ENCODE data around the gene DNM3. TPM values are rescaled to one million over a fixed set of nuclear protein-coding genes. Genes with fewer than 3 reads are reported as not detected.

The DNM3 gene
- polyA plus RNA-seq, 4 donors, result 4.3 to 5.7 (median 5.0) TPM

DNA sequence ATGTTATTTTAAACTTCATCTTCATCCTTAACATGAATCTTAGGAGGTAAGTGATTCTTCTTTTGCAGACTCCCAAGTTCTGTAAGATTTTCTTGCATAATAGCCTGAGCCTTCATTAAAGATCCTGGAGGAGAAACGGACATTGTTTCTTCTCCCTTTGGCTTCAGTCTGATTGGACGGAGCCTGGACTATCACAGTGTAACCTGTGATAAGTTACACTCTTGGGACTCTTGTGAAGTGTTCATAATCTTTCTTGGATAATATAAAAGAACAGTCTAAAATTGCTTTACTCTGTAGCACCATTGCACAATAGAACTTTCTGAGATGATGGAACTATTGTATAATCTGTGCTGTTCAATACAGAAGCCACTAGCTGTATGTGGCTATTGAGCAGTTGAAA, 244.8 kb downstream of the DNM3 start:
- DNase-seq (ENCODE audit: low read depth in 4 of 4, low spot score in 3 of 4), result no peak

DNA sequence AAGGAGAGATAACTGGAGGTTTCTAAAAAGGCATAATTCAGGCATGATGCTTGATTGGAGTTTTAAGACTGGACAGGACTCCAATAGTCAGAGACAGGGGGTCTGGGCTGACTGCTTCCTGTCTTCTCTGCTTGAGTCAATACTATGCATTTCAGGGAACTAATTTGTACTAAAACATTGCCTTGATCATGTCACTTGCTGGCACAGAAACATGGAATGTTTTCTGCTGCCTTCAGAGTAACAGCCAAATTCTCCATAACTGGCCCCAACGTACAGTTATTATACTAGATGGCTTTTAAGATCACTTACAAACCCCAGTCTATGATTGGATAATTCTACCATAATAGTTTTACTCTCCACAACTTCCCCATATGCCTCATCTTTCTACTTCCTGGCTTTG, 247.0 kb downstream of the DNM3 start:
- DNase-seq (ENCODE audit: low read depth in 4 of 4, low spot score in 3 of 4), result no peak

DNA sequence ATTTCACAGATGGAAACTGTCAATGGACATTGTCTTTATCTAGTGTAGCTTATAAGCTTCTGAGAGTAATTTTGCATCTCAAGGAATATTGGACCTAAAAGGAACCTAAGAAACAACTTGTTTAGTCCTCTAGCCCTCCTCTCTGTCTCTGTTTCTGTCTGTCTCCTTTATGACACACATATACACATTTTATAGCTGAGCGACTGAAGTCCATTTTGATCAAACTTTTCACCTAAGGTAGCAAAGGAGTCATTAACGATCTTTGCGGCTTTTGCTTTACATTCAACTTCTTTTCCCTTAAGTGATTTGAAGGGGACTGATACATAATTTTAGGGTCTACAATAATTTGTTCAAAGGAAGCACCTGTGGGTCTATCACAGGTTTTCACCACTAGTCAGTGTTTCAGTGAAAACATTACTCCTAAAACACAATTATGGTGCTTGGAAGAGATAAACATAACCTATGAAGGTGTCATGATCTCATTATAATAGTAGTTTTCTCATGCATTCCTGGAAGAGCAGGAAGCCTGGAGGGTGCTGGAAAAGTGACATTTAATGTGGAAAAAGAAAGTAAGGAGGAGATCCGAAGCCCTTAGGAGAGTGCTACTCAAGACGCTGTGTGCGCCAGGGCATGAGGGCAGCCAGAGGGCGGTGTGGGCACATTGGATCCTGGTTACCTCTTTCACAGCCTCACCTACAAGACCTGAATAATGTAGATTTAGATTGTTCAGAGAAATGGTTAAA, 248.6 kb downstream of the DNM3 start:
- no peak for DNase-seq (ENCODE audit: low read depth in 4 of 4, low spot score in 3 of 4)

DNA sequence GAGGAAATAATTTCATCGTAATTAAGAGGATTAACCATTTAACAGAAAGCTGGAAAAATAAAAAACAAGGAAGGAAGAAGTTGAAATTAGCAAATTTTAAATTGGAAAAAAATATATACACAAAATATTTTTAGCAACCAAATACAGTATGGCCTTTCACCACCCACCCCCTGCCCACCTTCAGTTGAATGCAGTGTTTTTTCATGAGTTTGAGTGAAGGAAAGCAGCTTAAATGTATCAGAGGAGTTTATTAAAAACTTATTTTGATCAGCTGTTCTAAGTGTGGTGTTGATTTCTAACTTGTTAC, 249.2 kb downstream of the DNM3 start:
- no peak for DNase-seq (ENCODE audit: low read depth in 4 of 4, low spot score in 3 of 4)

DNA sequence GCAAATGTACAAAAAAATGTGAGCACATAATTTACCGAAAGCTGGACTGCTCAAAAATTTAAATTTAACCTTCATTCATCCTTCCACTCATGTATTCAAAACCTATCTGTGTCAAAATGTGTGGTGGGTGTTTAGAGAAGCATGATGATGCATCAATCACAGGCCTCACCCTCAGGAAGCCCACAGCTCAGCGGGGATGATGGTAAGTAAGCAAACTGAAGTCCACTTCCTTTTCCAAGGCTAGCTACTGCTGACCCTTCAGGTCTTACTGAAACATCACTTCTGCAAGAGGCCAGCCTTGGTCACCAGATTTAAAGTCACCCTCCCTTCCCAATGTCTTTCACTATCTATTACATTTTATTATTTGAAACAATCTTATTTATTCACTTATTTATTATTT, 254.5 kb downstream of the DNM3 start:
- DNase-seq (ENCODE audit: low read depth in 4 of 4, low spot score in 3 of 4), result no peak

DNA sequence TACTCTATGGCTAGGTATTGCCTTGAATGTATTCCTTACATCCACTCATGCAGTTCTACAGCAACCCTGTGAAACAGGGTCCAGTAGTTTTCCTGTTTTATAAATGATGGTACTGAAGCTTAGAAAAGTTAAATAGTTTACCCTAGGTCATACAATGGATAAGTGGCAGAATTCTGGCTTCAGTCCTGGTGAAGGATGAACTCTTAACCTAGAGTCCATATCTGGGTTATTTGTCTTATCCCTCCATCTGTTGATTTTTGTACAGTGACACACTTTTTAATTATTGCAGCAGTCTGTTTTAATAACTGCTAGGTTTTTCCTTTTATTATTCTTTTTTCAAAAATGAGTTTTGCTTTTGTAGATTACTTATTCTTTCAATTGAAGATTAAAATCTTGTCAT, 263.9 kb downstream of the DNM3 start:
- DNase-seq (ENCODE audit: low read depth in 4 of 4, low spot score in 3 of 4), result no peak

DNA sequence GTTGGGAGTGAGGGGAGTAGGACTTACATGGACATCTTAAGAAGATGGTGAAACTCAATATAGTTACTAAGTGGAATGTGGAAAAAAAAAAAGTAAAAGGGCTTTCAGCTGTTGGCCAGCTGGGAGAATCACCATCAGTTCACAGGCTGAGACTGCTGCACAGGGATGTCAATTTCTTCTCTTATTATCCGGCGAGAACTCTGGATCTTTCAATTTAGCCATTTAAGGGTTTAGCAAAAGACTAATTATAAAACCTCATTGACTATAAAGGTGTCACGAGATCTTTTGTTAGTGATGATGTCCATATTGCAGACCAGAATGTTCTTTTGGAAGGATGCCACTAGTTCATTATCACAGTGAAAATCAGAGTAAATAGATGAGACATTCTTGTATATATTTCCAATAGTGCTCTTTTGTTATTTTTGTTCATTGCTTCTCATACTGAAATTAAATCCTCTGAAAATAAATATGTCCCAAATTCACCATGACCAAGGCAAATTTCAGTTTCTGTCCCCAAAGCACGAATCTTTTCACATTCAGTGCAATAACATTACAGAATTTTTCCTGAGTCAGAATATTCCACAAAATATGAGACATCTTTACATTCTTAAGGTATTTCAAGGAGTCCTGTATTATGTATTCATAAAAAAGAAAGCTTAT, 266.1 kb downstream of the DNM3 start:
- DNase-seq (ENCODE audit: low read depth in 4 of 4, low spot score in 3 of 4), result no peak

DNA sequence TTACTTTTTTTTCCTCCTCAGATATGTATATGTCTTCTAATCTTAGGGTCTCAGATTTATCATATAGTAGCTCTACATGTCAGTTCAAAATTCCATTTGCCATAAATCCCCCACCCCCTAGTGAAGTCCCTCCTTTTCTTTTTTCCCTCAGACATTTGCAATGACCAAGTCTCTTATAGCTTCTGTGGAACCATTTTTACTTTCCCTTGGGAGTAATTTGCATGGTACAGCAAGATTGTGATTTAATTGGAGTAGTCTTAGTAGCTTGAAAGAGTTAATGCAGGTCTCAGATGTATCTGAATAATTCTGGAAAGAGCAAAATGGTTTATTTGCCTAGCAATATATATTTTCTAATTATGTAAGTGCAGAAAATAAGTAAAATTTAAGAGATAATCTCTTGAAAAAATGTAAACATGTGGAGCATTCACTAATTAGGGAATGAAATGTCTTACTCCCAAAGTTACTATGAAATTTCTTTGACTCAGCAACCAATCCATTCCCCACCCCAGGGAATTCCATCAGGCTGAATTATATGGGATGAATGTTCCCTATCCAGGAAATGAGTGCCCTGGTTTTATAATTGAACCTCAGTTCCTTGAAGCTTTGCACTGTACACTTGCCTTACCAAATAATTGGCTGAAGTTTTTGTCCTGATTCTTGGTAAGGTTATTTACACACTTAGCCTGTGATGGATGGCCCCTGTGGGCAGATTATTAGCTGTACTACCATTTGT, 267.0 kb downstream of the DNM3 start:
- no peak for DNase-seq (ENCODE audit: low read depth in 4 of 4, low spot score in 3 of 4)

DNA sequence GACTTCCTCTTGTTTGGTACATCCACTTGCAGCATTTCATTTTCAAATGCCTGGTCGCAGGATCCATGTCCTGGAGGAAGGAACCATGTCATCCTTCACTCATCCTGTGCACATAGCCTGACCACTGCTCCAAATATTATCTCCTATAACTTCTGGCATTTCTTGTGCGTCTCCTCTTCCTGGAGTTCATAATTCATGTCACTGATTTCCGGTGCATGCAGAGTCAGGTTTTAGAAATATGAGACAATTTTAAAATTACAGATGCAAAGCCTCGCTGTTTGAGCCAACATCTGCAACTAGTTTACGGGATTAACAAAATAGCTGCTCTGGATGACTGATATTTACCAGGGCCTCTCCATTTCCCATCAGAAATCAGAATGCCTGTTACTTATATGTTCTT, 268.1 kb downstream of the DNM3 start:
- DNase-seq (ENCODE audit: low read depth in 4 of 4, low spot score in 3 of 4), result no peak

DNA sequence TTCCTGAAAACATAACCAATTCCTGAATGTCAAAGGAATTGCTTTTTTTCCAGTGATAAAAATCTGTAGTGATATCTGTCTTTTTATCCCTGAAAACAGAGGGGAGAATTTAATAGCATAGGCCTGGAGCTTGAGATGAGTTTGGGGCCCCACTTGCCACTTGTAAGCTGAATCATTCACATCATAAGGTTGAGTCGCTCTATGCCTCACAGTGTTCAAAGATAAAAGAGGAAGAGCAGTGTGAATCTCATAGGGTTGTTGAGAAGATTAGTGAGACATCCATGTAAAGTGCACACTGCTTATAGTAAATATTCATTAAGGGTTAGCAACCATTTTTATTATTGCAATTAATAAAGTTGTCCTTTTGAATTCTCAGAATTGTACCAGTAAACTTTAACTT, 271.3 kb downstream of the DNM3 start:
- no peak for DNase-seq (ENCODE audit: low read depth in 4 of 4, low spot score in 3 of 4)

DNA sequence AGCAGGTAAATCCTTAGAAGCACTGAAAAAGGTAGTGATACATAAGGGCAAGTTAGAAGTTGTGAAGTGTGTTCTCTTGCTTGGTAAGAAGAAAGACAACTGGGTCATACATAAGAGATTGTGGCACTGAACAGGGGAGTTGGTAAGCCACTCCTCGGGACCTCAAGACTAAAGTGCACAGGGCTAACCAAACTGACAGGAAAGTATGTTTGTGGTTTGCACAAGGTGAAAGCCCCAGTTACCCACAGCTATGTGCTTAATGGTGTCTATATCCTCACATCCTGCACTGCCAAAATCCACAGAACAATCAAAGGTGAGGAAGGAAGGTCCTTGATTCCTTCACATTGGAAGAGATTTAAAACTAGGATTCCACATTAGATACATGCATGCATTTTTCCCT, 276.5 kb downstream of the DNM3 start:
- DNase-seq (ENCODE audit: low read depth in 4 of 4, low spot score in 3 of 4), result no peak

DNA sequence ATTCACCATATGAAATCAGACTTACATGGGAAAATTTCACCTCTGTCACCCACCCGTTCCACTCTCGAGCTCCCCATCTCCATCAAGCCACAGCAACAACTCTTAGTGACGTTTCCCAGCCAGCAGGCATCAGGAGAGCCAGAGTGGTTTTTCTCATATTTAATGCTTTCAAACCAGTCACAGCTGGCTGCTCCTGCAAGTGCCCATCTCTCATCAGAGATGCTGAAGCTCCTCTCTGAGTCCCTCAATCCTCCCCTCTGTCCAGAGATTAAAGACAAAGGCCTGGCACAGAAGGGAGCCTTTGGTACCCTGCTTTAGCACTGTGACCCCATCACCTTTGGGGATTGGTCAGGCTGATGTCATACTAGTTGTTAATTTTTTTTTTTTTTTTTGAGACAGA, 277.3 kb downstream of the DNM3 start:
- no peak for DNase-seq (ENCODE audit: low read depth in 4 of 4, low spot score in 3 of 4)

DNA sequence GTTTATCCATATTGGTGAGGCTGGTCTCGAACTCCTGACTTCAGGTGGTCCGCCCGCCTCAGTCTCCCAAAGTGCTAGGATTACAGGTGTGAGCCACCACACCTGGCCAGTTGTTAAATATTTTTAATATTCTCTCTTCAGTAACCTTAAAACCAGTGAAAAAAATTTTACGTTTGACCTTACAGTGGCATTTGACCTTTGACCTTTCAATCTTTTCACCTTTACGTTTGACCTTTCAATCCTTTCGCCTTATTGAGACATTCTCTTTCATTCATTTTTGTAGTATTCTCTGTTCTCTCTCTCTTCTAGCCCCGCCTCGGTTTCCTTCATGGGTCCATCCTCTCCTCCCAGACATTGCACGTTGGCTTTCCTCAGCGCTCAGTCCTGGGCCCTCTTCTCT, 277.9 kb downstream of the DNM3 start:
- no peak for DNase-seq (ENCODE audit: low read depth in 4 of 4, low spot score in 3 of 4)

DNA sequence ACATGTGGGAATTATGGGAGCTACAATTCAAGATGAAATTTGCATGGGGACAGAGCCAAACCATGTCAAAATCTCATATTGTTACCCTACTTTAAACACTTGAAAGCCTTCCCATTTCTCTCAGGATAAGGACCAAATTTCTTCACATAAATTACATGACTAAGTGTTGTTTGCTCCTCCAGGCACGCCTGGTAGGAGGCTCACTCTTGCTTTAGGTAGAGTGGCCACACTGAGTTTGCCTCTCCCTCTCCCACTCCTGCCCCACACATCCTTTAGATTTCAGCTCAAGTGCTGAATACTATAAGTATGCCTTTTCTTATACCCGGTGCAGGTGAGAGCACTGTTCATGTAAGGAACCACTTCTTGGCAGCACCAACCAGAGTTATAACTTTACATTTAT, 279.1 kb downstream of the DNM3 start:
- no peak for DNase-seq (ENCODE audit: low read depth in 4 of 4, low spot score in 3 of 4)

DNA sequence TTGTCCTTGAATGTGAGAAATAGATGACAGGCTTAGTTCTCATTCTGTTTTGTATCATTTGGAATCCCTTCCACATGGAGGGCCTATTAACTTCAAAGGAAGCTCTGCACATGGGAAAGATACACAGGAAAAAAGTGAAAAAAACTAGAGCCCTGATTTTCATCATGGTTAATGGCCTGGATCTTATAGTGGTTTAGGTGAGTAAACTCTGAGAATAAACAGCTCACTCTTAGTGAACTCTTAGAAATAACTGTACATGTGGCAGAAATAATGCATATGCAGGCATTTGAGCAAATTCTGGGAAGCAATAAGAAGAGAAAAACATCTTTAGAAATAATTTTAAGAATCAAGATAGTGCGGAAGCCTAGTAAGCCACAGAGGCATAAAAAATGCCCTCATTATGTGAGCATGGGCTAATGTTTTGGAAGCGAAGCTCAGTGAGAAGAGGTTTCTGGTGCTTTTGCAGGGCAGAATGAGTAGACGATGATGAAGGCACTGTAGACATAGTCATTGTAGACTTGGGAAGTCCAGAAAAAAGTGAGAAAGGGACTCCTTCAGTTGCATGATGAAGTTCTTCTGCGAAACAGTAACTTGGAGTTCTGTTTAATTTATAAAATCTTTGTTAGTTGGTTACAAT, 279.9 kb downstream of the DNM3 start:
- no peak for DNase-seq (ENCODE audit: low read depth in 4 of 4, low spot score in 3 of 4)

DNA sequence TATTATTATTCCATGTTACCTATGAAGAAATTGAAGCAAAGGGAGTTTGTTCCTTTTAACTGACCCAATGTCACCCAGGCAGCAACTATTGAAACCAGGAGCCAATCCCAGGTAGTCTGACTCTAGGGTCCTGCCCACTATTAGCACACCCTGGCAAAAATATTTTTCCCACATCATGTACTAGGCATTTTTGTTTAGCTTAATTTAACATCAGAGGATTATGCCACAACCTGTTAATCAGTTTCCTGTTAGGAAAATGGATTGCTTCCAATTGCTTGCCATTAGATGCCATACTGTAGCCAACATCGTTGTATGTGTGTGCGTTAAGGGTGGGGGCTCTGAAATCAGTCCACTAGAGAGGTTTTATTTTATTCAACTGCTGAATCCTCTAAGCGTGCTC, 281.1 kb downstream of the DNM3 start:
- no peak for DNase-seq (ENCODE audit: low read depth in 4 of 4, low spot score in 3 of 4)

DNA sequence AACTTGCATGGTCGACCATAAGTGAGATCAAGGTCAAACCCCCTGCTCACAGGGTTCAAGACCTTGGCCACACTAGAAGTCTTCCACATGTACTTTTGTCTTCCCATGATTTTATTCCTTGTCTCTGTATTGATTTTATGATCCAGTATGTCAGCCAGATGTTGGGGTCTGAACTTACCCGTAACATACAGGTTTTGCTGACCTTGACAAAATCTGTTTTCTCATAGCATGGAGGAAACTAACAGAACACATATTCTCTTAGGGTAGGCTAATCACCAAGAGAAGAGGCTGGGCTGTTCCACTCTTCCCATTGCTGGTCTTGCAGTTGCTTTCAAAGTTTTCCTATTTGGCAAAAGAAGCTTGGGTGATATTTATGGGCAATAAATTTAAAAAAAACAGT, 284.0 kb downstream of the DNM3 start:
- DNase-seq (ENCODE audit: low read depth in 4 of 4, low spot score in 3 of 4), result no peak

DNA sequence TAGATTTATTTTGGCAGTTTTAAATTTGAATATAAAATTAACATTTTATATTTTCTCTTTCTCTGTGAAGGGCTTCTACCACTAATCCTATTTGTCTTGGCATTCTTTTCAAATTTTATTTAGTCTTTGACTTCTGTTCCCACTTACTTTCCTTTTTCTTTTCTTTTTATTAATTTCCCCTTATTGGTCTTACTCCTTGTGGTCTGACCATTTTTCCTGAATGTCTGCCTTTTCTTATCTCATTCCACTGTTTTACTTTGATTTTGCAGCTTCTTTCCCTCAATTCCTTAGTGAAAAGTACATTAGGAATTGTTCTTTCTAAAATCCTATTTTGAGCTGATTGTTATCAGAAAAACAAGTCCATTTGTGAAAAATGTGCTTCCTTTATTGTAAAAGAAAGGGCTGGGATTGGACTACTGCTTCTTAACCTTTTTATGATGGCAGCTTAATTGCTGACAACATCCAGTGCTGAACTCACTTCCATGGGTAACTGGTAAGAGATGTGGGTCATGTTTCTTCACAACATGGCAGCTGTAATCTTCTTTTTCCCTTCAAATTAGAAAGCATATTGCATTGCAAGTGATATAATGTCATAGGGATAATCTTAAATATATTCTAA, 284.6 kb downstream of the DNM3 start:
- DNase-seq (ENCODE audit: low read depth in 4 of 4, low spot score in 3 of 4), result no peak

DNA sequence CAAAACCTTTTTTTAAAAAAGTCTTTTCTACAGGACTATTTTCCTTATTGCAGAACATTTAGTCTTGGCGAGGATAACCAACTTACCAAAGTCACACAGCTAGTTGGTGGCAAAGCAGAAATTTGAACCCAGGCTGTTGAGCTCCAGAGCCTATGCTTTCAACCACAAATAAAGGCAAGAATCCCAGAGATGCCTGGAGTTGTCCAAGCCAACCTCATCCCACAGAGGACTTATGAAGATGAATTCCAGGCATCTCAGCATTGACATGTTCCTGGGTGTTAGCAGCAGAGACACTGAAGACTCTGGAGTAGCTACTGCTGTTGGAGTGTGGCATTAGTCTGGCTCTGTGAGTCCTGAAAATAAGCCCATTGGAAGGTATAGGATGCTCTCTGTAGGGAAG, 291.5 kb downstream of the DNM3 start:
- DNase-seq (ENCODE audit: low read depth in 4 of 4, low spot score in 3 of 4), result no peak

DNA sequence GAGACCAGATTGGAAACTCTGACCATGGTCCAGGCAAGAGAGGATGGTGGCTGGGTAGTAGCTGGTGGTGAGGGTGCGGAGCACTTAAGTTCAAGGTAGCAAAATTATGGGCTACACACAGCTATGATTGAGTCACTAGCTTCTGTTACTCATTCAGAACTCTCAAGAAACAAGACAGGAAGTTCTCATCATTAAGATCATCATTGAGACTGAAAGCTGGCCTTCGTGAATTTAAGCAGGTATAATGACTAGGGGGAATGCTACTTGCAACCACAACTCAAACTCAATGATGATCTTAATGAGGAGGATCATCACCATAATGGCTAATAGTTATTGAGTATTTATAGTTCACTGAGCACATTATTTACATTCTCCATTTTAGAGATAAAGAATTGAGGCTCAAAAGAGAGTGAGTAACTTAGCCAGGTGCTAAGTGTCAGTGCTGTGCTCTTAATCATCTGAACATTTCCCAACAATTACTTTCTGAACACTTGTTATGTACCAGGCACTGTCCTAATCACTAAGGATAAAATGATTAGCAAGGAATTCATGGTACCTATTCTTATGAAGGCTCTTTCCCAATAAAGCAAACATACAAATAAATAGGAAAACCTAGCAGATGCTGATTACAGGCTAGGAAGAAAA, 292.9 kb downstream of the DNM3 start:
- DNase-seq (ENCODE audit: low read depth in 4 of 4, low spot score in 3 of 4), result no peak
